Transverse colon (tissue), 4 donors: ENCODE measurements around the gene LRRC7. TPM values are rescaled to one million over a fixed set of nuclear protein-coding genes. Genes with fewer than 3 reads are reported as not detected.

ENCODE experiments used
- DNase-seq: peaks from one replicate; pipeline ENCODE4 v3.0.0-alpha.2; 2019
- H3K27ac ChIP-seq, 4 donors: fragments of 200-600 bp; sonication (generic); 2 replicates each; pipeline ENCODE4 v1.5.1; 2016 to 2018; ENCODE audit warnings: inconsistent platforms in 4 of 4
- H3K27me3 ChIP-seq: fragments of 200-600 bp; sonication (generic); 2 replicates; pipeline ENCODE4 v1.5.1; 2017; ENCODE audit warnings: inconsistent platforms
- H3K36me3 ChIP-seq, 4 donors: fragments of 200-600 bp; sonication (generic); 2 replicates each; pipeline ENCODE4 v1.5.1; 2017 to 2019; ENCODE audit warnings: inconsistent platforms in 4 of 4
- H3K4me1 ChIP-seq, 4 donors: fragments of 200-600 bp; sonication (generic); 2 replicates each; pipeline ENCODE4 v1.5.1; 2017 to 2020; ENCODE audit warnings: inconsistent platforms in 4 of 4
- H3K4me3 ChIP-seq, 4 donors: fragments of 200-600 bp; sonication (generic); 1 replicate in 1 of 4; 2 replicates in 3 of 4; pipeline versions ENCODE4 v1.5.1 to v1.6.1; 2017 to 2019; ENCODE audit warnings: inconsistent platforms in 4 of 4
- H3K9me3 ChIP-seq, 2 donors: fragments of 200-600 bp; sonication (generic); 2 replicates each; pipeline ENCODE4 v1.5.1; 2017 to 2019; ENCODE audit warnings: inconsistent platforms in 2 of 2
- CTCF ChIP-seq, 5 experiments: fragments of 200-600 bp in 3 of 5; fragments of 450-650 bp in 2 of 5; sonication (generic) in 3 of 5; IDR thresholded peaks; 1 replicate in 2 of 5; 2 replicates in 3 of 5; pipeline ENCODE4 v1.5.1; 2016 to 2017; ENCODE audit warnings: antibody characterized with exemption in 5 of 5, inconsistent platforms in 3 of 5, mild to moderate bottlenecking in 2 of 5, moderate library complexity in 1 of 5
- EP300 ChIP-seq: sonication (generic); formaldehyde crosslinking; IDR thresholded peaks from one replicate; pipeline ENCODE4 v1.6.1; 2017; ENCODE audit warnings: antibody characterized with exemption, low read depth
- POLR2A ChIP-seq: fragments of 450-650 bp; IDR thresholded peaks from one replicate; pipeline ENCODE4 v1.6.1; 2016; ENCODE audit warnings: antibody characterized with exemption, mild to moderate bottlenecking, moderate library complexity
- POLR2AphosphoS5 ChIP-seq, 3 donors: sonication (generic); formaldehyde crosslinking; IDR thresholded peaks; one replicate each; pipeline ENCODE4 v1.6.1; 2016; ENCODE audit warnings: antibody characterized with exemption in 3 of 3
- WGBS, 2 donors: methylation state at CpG; one replicate each; pipeline ENCODE4 v1.1.5; 2018; ENCODE audit warnings: low coverage in 1 of 2; 5-methylcytosine and 5-hydroxymethylcytosine counted together
- in situ Hi-C, 4 donors: fragments of 200-750 bp; cut with MboI; loops; one replicate each; pipeline versions ENCODE4 v1.15.0 to v1.15.1; 2017; ENCODE audit warnings: low sequenced_read_pairs in 3 of 4, low pct_ligation_motif_present in 1 of 4, low pct_unique_long_range_greater_than_20kb in 1 of 4
- intact Hi-C: fragments of 100-400 bp; cut with DNase I; formaldehyde crosslinking; loops from one replicate; pipeline ENCODE4 v1.15.1; 2023; ENCODE audit warnings: low total_unique reads
- total RNA-seq, 4 donors: library from RNA; depleted of rRNA; stranded (reverse); fragments of >200 nt; gene quantifications; one replicate each; pipeline ENCODE4 v1.1.0, GENCODE V29; 2016

LRRC7 gene
- total RNA-seq, 4 donors from 2014 or later, result 0.32 to 1.1 TPM; not detected in 2

GRCh38 chr1:69523461-69523860 is 44.3 kb upstream of the LRRC7 start:
- no peaks in the 10 kb centered on the region for H3K4me1 ChIP-seq
- WGBS, 2 donors, result 66 to 83% methylated on average over 6 to 7 of the region's 7 CpGs
- no peaks in the 10 kb centered on the region for H3K9me3 ChIP-seq
- DNase-seq, result no peak
- TF ChIP-seq POLR2AphosphoS5 (IDR thresholded peaks at IDR 0.05), result no peak
- no peak for TF ChIP-seq POLR2A
- TF ChIP-seq CTCF (IDR thresholded peaks at IDR 0.05), result no peak
- no peak for TF ChIP-seq EP300
- intact Hi-C loops, result no loop called here
- no peak overlapping the region for H3K27ac ChIP-seq
- H3K4me3 ChIP-seq, result no peak overlapping the region
- in situ Hi-C loops, result no loop called here
- H3K36me3 ChIP-seq, result no peaks in the 10 kb centered on the region
- H3K27me3 ChIP-seq, result no peaks in the 10 kb centered on the region

- H3K36me3 ChIP-seq, result no peaks in the 10 kb centered on the region
- WGBS, 2 donors, result 63 to 81% methylated on average over 1 of the region's 1 CpG
Observed at GRCh38 chr1:69524015-69524414, 43.7 kb upstream of the LRRC7 start.

GRCh38 chr1:69527273-69527672 is 40.4 kb upstream of the LRRC7 start:
- no peak for TF ChIP-seq POLR2A
- TF ChIP-seq EP300, result no peak
- no peak for TF ChIP-seq CTCF (IDR thresholded peaks at IDR 0.05)
- TF ChIP-seq POLR2AphosphoS5 (IDR thresholded peaks at IDR 0.05), result no peak
- 30 to 55% methylated on average over 2 of the region's 2 CpGs for WGBS, 2 donors
- intact Hi-C loops, result no loop called here
- H3K4me3 ChIP-seq, result no peak overlapping the region
- H3K27me3 ChIP-seq, result no peaks in the 10 kb centered on the region
- in situ Hi-C loops, result no loop called here
- no peaks in the 10 kb centered on the region for H3K9me3 ChIP-seq
- H3K4me1 ChIP-seq, result no peaks in the 10 kb centered on the region
- no peak for DNase-seq
- no peaks in the 10 kb centered on the region for H3K36me3 ChIP-seq
- H3K27ac ChIP-seq, result no peak overlapping the region

More at GRCh38 chr1:69524015-69524414, 43.7 kb upstream of the LRRC7 start:
- Histone ChIP-seq H3K27ac (no peak overlapping the region), H3K4me3 (no peak overlapping the region), H3K9me3 (no peaks in the 10 kb centered on the region), H3K27me3 (no peaks in the 10 kb centered on the region), H3K4me1 (no peaks in the 10 kb centered on the region)
- TF ChIP-seq POLR2AphosphoS5 (IDR thresholded peaks at IDR 0.05) (no peak), POLR2A (no peak), CTCF (IDR thresholded peaks at IDR 0.05) (no peak), EP300 (no peak)
- intact Hi-C loops, result no loop called here
- DNase-seq, result no peak
- in situ Hi-C loops, result no loop called here

- intact Hi-C loops (no loop called here), in situ Hi-C loops (no loop called here)
- no peaks in the 10 kb centered on the region for H3K27me3 ChIP-seq
- no peak for DNase-seq
- TF ChIP-seq POLR2A (no peak), POLR2AphosphoS5 (IDR thresholded peaks at IDR 0.05) (no peak), EP300 (no peak), CTCF (IDR thresholded peaks at IDR 0.05) (no peak)
- no peaks in the 10 kb centered on the region for H3K4me1 ChIP-seq
- no peaks in the 10 kb centered on the region for H3K9me3 ChIP-seq
- no peak overlapping the region for H3K27ac ChIP-seq
- H3K4me3 ChIP-seq, result no peak overlapping the region
- no peaks in the 10 kb centered on the region for H3K36me3 ChIP-seq
- WGBS, 2 donors, result 66 to 77% methylated on average over 2 of the region's 2 CpGs
Observed at GRCh38 chr1:69528376-69528775, 39.3 kb upstream of the LRRC7 start.
